GM12873 (cell line): ENCODE measurements around the gene CATSPERE.

Experiments used
- TF ChIP-seq, protein P1 (sequence below): IDR thresholded peaks from 2 replicates; pipeline ENCODE4 v1.5.1; 2012; ENCODE audit warnings: low read depth, mild to moderate bottlenecking, moderate library complexity, low read length, control low read depth; ENCODE audit not compliant: insufficient read depth; ENCODE audit errors: missing control alignments

Gene CATSPERE

DNA sequence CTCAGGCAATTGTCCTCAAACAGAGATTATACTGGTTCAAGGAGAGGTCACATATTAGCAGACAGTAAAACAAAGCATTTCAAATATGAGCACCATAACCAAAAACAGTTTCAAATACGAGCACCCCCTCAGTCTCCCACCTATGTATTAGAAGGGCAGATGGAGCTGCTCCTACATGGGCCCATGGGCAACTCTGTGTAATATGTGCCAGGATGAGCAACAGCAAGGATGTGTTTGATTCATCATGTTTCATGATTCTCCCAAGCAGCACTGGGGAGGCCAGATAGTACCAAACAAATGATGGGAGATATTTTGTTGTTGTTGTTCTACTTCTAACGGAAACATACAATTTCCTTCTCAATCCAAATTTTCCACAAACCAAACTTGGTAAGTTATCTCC, 18.2 kb upstream of the CATSPERE start:
- TF ChIP-seq, protein P1, sequence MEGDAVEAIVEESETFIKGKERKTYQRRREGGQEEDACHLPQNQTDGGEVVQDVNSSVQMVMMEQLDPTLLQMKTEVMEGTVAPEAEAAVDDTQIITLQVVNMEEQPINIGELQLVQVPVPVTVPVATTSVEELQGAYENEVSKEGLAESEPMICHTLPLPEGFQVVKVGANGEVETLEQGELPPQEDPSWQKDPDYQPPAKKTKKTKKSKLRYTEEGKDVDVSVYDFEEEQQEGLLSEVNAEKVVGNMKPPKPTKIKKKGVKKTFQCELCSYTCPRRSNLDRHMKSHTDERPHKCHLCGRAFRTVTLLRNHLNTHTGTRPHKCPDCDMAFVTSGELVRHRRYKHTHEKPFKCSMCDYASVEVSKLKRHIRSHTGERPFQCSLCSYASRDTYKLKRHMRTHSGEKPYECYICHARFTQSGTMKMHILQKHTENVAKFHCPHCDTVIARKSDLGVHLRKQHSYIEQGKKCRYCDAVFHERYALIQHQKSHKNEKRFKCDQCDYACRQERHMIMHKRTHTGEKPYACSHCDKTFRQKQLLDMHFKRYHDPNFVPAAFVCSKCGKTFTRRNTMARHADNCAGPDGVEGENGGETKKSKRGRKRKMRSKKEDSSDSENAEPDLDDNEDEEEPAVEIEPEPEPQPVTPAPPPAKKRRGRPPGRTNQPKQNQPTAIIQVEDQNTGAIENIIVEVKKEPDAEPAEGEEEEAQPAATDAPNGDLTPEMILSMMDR: no peak

DNA sequence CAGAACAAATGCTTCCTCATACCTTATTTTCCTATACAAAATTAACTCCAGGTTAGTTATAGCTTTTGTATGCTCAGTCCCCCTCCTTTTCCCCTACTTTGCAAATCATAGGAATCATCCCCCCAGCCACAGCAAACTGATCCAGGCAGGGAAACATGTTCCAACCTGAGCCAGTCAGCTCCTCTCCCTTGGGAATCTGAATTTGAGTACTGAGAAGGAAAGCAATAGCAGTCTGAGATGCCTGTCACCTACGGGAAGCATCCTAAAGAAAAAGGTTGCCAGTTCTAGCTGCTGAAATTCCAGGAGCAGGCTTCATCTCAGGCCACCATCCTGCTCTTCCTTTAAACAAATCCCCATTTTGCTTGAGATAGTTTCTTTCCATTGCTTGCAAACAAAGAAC, 16.2 kb upstream of the CATSPERE start:
- TF ChIP-seq, protein P1: no peak

DNA sequence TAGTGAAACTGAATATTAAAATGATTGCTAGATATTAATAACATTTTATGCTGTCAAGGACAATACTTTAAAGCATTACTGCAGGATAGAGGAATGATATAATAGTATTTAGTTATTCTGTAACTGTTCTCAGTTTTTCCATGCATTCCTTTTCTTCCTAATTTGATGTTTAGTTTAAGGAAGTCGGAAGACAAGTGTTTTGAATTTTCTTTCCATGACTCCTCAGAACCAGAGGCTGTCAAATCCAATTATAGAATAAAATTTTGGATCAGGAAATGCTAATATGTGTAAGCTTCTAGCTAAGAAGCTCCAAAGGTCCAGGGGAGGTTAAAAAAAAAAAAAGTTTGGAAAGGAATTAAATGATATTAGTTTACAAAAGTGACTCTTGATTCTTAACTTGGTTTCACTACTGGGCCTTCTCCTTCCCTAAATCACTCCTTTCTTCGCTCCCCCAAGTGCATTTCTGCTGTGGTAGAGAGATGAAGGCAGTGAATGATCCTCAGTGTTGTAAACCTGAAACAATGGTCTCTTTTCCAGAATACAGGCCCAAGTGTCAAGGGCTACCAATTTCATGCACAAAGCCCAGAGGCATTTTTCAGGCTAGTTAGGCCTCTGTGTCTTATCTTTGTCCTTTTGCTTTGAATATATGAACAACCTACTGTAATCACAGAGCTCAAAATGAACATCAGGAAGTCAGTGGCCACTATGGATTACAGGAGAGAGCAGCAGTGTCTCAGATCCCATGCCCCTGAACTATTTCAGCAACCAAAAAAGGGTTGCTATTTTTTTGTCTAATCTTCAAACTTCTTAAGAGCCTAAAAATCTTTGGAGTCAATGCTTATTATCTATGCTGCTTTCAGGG, 15.5 kb upstream of the CATSPERE start:
- TF ChIP-seq, protein P1: no peak

DNA sequence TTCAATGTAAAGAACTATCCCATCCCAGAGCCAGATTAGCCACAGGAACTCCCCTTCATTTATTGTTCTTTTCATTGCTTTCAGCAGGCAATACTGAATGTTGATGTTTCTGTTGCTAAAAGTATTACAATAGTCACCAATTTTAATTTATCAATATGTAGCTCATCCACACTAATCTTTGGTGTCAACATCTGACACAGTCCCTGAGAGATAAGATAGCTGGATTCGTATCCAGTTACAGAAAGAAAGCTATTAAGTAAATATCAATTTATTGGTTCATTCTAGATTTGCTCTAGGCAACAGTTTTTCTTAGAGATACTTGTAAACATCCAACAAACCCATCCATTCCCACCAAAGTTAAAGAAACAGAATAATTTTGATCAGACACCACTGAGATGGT, 14.0 kb upstream of the CATSPERE start:
- TF ChIP-seq, protein P1: no peak

DNA sequence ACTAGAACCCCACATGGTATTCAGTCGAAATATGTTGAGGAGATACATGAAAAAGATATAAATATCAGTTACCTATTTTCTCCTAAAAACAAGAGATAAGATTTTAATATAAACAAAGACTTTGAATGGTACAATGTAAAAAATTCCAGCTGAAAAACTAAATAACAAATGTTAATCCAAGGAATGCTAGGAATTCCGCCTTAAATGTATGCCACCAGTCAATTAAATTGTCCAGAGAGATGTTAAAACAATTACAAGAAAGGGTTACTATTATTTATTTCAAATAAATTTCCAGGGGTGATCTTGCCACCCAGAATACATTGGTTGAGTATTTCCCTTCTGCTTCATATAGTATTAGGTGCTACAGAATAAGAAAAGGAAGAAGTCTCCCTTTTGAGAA, 13.5 kb upstream of the CATSPERE start:
- TF ChIP-seq, protein P1: no peak

DNA sequence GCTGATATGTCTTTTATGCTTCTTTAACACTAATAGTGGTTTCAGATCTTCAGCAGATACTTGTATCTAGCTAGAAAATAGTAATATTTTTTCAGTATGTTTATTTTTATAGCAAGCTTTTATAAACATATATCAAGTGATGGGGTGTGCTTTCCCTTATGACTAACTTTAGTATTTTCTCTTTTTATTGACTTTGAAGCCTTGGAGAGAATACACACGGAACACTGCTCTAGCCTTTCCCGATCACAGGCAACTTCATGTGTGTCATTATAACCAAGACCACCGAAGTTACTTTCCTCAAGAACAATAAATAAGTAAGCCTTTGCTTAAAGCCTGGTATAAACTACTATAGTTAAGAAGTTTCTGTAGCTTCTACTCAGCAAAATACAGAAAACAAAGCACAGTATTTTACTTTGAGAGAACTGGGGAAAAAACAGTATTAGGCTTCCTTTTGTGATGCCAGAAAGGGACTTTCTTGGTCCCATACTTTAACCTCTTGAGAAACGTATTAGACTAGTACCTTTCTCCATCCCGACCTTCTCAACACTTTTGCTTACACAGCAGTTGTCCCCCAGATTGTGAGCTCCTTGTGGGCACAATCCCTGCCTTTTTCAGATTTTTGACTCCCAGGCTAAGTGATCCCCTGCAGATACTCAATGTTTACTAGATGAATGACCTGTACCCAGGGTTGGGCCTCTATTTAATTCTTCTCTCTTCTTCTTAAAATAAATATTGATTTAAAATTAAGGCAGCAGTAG, 12.6 kb upstream of the CATSPERE start:
- TF ChIP-seq, protein P1: no peak

DNA sequence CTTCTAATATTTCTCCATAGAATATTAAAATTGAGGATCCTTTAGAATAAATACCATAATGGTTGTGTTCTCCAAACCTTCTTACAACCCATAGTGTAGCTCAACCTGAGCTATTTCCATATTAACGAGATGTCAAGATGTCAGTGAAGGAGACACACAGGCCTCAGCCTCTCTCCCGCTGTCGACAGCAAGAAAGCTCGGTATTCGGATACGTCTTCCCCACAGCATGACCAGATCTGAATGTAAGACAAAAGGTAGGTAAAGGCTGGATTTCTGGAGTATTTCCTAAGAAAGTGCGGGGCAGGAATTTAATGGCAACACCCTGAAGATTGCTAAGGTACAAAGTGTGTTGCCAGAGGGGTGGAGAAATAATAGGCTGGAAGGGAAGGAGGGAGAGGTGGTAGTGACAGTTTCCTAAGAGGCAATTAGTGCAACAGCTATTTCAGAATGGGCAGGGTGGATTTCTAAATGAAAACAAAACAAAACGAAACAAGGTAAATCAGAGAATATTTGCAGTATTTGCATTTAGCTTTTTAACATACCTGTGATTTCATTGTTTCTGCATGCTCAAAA, 11.1 kb upstream of the CATSPERE start:
- TF ChIP-seq, protein P1: no peak
